Measurements from ENCODE around the gene SHH.

Gene SHH

GRCh38 chr7:155766966-155767916 lies 45.0 kb downstream of the SHH start:
- peaks cover 38% of the 10 kb centered on the region for H3K36me3 Mint-ChIP-seq (ENCODE audit: low read depth)
- peaks cover 41% of the 10 kb centered on the region for H3K4me1 Mint-ChIP-seq (ENCODE audit: low read depth)
- no peak overlapping the region for H3K4me3 Mint-ChIP-seq
- no peaks in the 10 kb centered on the region for H3K9me3 Mint-ChIP-seq
- no peak overlapping the region for H3K27ac Mint-ChIP-seq
- no peaks in the 10 kb centered on the region for H3K27me3 Mint-ChIP-seq (ENCODE audit: low read depth)

DNA sequence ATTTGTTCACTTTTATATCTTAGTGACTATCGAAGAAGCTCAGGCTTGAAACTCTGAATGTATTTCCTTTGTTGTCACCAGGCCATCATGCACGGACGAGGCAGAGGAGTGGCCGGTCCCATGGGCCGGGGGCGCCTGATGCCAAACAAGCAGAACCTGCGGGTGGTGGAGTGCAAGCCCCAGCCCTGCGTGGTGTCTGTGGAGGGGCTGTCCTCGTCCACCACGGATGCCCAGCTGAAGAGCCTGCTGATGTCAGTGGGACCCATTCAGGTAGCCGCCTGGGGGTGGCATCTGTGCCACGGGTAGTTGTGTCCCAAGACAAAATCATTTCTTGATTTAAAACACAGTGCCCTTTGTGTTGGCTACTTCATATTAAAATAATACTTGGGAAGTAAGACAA lies 45.9 kb downstream of the SHH start:
- H3K9me3 Mint-ChIP-seq, result no peaks in the 10 kb centered on the region
- no peak overlapping the region for H3K27ac Mint-ChIP-seq
- H3K27me3 Mint-ChIP-seq (ENCODE audit: low read depth), result no peaks in the 10 kb centered on the region
- H3K4me1 Mint-ChIP-seq (ENCODE audit: low read depth), result peaks cover 49% of the 10 kb centered on the region
- H3K36me3 Mint-ChIP-seq (ENCODE audit: low read depth), result peaks cover 42% of the 10 kb centered on the region
- no peak overlapping the region for H3K4me3 Mint-ChIP-seq

DNA sequence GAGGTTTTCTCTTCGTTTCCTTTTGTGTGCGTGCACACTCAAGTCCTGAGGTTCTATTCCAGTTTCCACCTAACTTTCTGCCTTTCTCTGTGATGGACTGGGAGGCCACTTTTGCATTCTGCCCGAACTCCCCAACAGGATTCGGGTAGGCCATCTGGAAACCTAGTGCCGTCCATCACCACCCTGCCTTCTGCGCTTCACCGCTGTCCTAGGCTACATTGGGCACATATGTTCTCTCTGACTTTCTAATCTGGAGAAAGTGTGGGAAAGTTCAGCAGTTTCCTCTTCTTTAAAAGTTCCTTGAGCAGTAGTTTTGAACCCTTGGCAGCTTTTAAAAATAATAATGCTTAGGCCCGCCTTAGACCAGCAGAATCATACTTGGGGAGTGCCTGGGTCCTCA lies 46.8 kb downstream of the SHH start:
- peaks cover 41% of the 10 kb centered on the region for H3K36me3 Mint-ChIP-seq (ENCODE audit: low read depth)
- H3K27me3 Mint-ChIP-seq (ENCODE audit: low read depth), result no peaks in the 10 kb centered on the region
- peaks cover 54% of the 10 kb centered on the region for H3K4me1 Mint-ChIP-seq (ENCODE audit: low read depth)
- H3K4me3 Mint-ChIP-seq, result no peak overlapping the region
- H3K27ac Mint-ChIP-seq, result peak overlapping the region; percentile 71
- H3K9me3 Mint-ChIP-seq, result no peaks in the 10 kb centered on the region

- peak overlapping the region; percentile 72 for H3K4me3 Mint-ChIP-seq
- no peaks in the 10 kb centered on the region for H3K27me3 Mint-ChIP-seq (ENCODE audit: low read depth)
- no peaks in the 10 kb centered on the region for H3K9me3 Mint-ChIP-seq
- H3K36me3 Mint-ChIP-seq (ENCODE audit: low read depth), result peaks cover 44% of the 10 kb centered on the region
- H3K27ac Mint-ChIP-seq, result peak overlapping the region; percentile 95
- peaks cover 58% of the 10 kb centered on the region for H3K4me1 Mint-ChIP-seq (ENCODE audit: low read depth)
Observed at GRCh38 chr7:155764438-155764793, 47.8 kb downstream of the SHH start.

GRCh38 chr7:155763691-155764437 lies 48.4 kb downstream of the SHH start:
- Mint-ChIP-seq H3K36me3 (ENCODE audit: low read depth) (peaks cover 42% of the 10 kb centered on the region), H3K27ac (peak overlapping the region; percentile 95), H3K4me3 (peak overlapping the region; percentile 72), H3K9me3 (no peaks in the 10 kb centered on the region), H3K27me3 (ENCODE audit: low read depth) (no peaks in the 10 kb centered on the region), H3K4me1 (ENCODE audit: low read depth) (peaks cover 58% of the 10 kb centered on the region)

DNA sequence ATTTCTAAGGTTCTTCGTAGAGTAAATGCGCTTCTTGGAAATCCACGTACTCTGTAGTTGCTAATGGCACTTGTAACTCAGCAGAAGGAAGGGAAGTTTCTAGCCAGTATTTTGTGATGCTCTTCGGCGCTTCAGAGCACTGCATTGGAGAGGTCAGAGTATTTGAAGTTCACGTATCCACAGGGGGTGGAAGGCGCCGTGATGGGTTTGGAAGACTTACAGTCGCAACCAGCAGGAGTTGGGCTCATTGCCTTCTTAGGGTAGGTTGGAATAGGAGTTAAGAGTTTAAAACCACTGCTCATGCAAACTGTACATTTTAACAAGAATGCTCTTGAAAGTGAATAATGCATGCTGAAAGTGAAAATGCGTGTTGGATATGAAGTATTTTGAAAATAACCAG lies 49.1 kb downstream of the SHH start:
- H3K9me3 Mint-ChIP-seq, result no peaks in the 10 kb centered on the region
- no peaks in the 10 kb centered on the region for H3K27me3 Mint-ChIP-seq (ENCODE audit: low read depth)
- H3K27ac Mint-ChIP-seq, result peak overlapping the region; percentile 95
- H3K36me3 Mint-ChIP-seq (ENCODE audit: low read depth), result peaks cover 39% of the 10 kb centered on the region
- peaks cover 56% of the 10 kb centered on the region for H3K4me1 Mint-ChIP-seq (ENCODE audit: low read depth)
- H3K4me3 Mint-ChIP-seq, result peak overlapping the region; percentile 72

- Mint-ChIP-seq H3K4me1 (ENCODE audit: low read depth) (peaks cover 53% of the 10 kb centered on the region), H3K27me3 (ENCODE audit: low read depth) (no peaks in the 10 kb centered on the region), H3K4me3 (peak overlapping the region; percentile 72), H3K36me3 (ENCODE audit: low read depth) (peaks cover 38% of the 10 kb centered on the region), H3K27ac (peak overlapping the region; percentile 95), H3K9me3 (no peaks in the 10 kb centered on the region)
Observed at GRCh38 chr7:155762655-155763054, 49.6 kb downstream of the SHH start.

DNA sequence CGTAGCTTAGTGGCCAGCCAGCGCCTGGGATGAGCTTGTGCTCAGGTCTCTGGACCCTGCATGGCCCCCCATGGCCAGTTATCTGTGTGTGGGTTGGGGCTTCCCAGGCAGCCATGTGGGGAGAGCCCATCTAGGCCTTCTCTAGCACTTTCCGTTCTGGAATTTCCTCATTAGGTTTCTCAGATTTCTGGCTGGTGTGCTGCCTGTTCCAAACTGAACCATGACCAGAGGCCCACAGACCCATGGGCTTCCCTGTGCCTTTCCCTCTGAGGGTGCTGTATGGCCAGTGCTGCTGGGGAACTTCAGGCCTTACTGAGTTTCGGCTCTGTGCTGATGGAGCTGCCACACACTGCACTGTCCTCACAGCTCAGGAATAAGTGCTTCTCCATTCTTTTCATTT lies 50.2 kb downstream of the SHH start:
- peaks cover 50% of the 10 kb centered on the region for H3K4me1 Mint-ChIP-seq (ENCODE audit: low read depth)
- H3K27ac Mint-ChIP-seq, result peak overlapping the region; percentile 45
- H3K36me3 Mint-ChIP-seq (ENCODE audit: low read depth), result peaks cover 35% of the 10 kb centered on the region
- no peaks in the 10 kb centered on the region for H3K27me3 Mint-ChIP-seq (ENCODE audit: low read depth)
- peak overlapping the region; percentile 16 for H3K4me3 Mint-ChIP-seq
- H3K9me3 Mint-ChIP-seq, result peaks cover 3% of the 10 kb centered on the region

- Mint-ChIP-seq H3K4me3 (no peak overlapping the region), H3K27me3 (ENCODE audit: low read depth) (no peaks in the 10 kb centered on the region), H3K4me1 (ENCODE audit: low read depth) (peaks cover 51% of the 10 kb centered on the region), H3K27ac (peak overlapping the region; percentile 32), H3K36me3 (ENCODE audit: low read depth) (peaks cover 37% of the 10 kb centered on the region), H3K9me3 (peaks cover 3% of the 10 kb centered on the region)
Observed at GRCh38 chr7:155761162-155761561, 51.1 kb downstream of the SHH start.

GRCh38 chr7:155759740-155760430 lies 52.4 kb downstream of the SHH start:
- peaks cover 36% of the 10 kb centered on the region for H3K36me3 Mint-ChIP-seq (ENCODE audit: low read depth)
- no peaks in the 10 kb centered on the region for H3K27me3 Mint-ChIP-seq (ENCODE audit: low read depth)
- peaks cover 49% of the 10 kb centered on the region for H3K4me1 Mint-ChIP-seq (ENCODE audit: low read depth)
- H3K4me3 Mint-ChIP-seq, result no peak overlapping the region
- peaks cover 3% of the 10 kb centered on the region for H3K9me3 Mint-ChIP-seq
- H3K27ac Mint-ChIP-seq, result no peak overlapping the region

DNA sequence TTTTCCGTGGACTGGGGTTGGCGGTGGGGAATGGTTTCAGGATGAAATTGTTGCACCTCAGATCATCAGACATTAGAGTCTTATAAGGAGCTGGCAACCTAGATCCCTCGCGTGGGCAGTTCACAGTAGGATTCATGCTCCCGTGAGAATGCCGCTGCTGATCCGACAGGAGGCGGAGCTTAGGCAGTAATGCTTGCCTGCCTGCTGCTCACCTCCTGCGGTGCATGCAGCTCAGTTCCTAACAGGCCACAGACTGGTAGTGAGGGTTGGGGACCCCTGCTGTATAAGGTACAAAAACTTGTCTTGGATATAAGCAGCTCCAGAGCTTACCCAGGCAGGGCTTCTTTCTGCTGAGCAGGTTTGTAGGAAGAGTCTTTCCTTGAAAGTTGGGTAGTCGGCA lies 53.9 kb downstream of the SHH start:
- Mint-ChIP-seq H3K9me3 (peaks cover 3% of the 10 kb centered on the region), H3K4me3 (no peak overlapping the region), H3K36me3 (ENCODE audit: low read depth) (peaks cover 36% of the 10 kb centered on the region), H3K27me3 (ENCODE audit: low read depth) (no peaks in the 10 kb centered on the region), H3K27ac (no peak overlapping the region), H3K4me1 (ENCODE audit: low read depth) (peaks cover 49% of the 10 kb centered on the region)

GRCh38 chr7:155756322-155756721 lies 55.9 kb downstream of the SHH start:
- peaks cover 3% of the 10 kb centered on the region for H3K9me3 Mint-ChIP-seq
- no peak overlapping the region for H3K27ac Mint-ChIP-seq
- H3K4me3 Mint-ChIP-seq, result no peak overlapping the region
- H3K4me1 Mint-ChIP-seq (ENCODE audit: low read depth), result peaks cover 42% of the 10 kb centered on the region
- peaks cover 38% of the 10 kb centered on the region for H3K36me3 Mint-ChIP-seq (ENCODE audit: low read depth)
- H3K27me3 Mint-ChIP-seq (ENCODE audit: low read depth), result no peaks in the 10 kb centered on the region

DNA sequence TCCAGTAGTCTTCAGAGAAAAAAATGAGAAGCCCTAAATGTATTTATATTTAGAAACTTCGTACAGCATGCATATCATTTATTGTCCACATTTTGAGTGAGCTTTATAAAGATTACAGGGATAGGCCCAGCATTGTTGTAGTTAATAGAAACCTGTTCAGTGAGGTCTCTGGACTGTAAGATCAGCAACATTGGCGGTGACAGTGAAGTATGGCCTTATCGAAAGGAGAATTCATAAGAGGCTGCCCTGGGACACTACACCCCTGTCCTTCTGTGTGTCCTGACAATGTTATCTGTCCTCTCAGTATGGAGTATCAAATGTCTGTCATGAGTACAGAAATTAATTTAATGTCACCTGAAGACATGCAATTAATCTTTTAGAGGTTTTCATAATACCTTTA lies 57.2 kb downstream of the SHH start:
- H3K27ac Mint-ChIP-seq, result no peak overlapping the region
- H3K27me3 Mint-ChIP-seq (ENCODE audit: low read depth), result no peaks in the 10 kb centered on the region
- H3K9me3 Mint-ChIP-seq, result peaks cover 3% of the 10 kb centered on the region
- peaks cover 31% of the 10 kb centered on the region for H3K36me3 Mint-ChIP-seq (ENCODE audit: low read depth)
- no peak overlapping the region for H3K4me3 Mint-ChIP-seq
- H3K4me1 Mint-ChIP-seq (ENCODE audit: low read depth), result peaks cover 38% of the 10 kb centered on the region

DNA sequence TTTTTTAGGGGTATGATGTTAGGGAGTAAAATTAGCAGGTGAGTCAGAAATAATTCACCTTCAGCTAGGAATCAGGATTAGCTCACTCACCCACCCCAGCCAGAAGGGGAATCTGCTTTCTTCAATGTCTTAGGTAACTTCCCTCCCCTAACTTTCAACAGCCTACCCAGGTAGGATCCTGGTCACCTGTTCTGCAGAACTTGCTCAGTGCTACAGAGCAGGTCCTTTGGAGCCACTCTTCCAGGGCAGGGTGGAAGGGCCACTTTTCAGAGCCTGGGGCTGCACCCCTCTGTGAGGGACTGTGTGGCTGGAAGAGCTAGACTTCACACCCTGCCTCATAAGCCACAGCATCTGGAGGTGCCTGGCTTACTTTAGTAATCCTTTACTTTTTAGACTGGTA lies 58.1 kb downstream of the SHH start:
- Mint-ChIP-seq H3K9me3 (peaks cover 3% of the 10 kb centered on the region), H3K4me3 (no peak overlapping the region), H3K36me3 (ENCODE audit: low read depth) (peaks cover 32% of the 10 kb centered on the region), H3K27ac (no peak overlapping the region), H3K4me1 (ENCODE audit: low read depth) (peaks cover 41% of the 10 kb centered on the region), H3K27me3 (ENCODE audit: low read depth) (no peaks in the 10 kb centered on the region)

Measured in T-helper 1 cell treated with Interleukin-12 subunit alpha and Interleukin-12 subunit beta and Interleukin-4 antibody, amounts not matched to agents 30 μg/mL and 1 μg/mL, for 36 hours (primary cell).